Fibroblast of upper back skin (primary cell): ENCODE results near the gene PVR.
"Not testable (repeated sequence)": the region's sequence is repeated elsewhere in the genome, so short reads cannot be mapped to it uniquely, and the experiment has no call there.

Source experiments
- DNase-seq: peaks from one replicate; pipeline ENCODE4 v3.0.0-alpha.2; 2013

The PVR gene

GRCh38 chr19:44703336-44704078 is 59.8 kb downstream of the PVR start:
- DNase-seq, result no peak

- DNase-seq, result no peak
Observed at GRCh38 chr19:44704982-44705381, 61.3 kb downstream of the PVR start.

- no peak for DNase-seq
Observed at GRCh38 chr19:44705502-44706010, 61.8 kb downstream of the PVR start.

- no peak for DNase-seq
Observed at GRCh38 chr19:44706506-44707236, 63.0 kb downstream of the PVR start.

- DNase-seq, result no peak
Observed at GRCh38 chr19:44707794-44708193, 64.1 kb downstream of the PVR start.

GRCh38 chr19:44708940-44709339 is 65.2 kb downstream of the PVR start:
- DNase-seq, result no peak

- not testable (repeated sequence) for DNase-seq
Observed at GRCh38 chr19:44709434-44710266, 65.9 kb downstream of the PVR start.

- DNase-seq, result no peak
Observed at GRCh38 chr19:44710483-44710882, 66.8 kb downstream of the PVR start.

GRCh38 chr19:44712864-44713515 is 69.3 kb downstream of the PVR start:
- DNase-seq, result no peak
